IMR-90 (cell line): ENCODE measurements around the gene GTPBP3.

Source experiments
- POLR2A ChIP-seq: IDR thresholded peaks from 2 replicates; pipeline ENCODE4 v1.6.1; 2012; ENCODE audit warnings: mild to moderate bottlenecking, low read depth, low read length
- RFX5 ChIP-seq: IDR thresholded peaks from 2 replicates; pipeline ENCODE4 v1.8.0; 2012; ENCODE audit warnings: low read depth, mild to moderate bottlenecking, low read length, moderate library complexity
- TF ChIP-seq, protein P1 (sequence below): conservative IDR thresholded peaks from 2 replicates; pipeline ENCODE4 v1.5.1; 2012; ENCODE audit warnings: mild to moderate bottlenecking, low read depth, low read length, improper control_type of control experiment

DNA sequence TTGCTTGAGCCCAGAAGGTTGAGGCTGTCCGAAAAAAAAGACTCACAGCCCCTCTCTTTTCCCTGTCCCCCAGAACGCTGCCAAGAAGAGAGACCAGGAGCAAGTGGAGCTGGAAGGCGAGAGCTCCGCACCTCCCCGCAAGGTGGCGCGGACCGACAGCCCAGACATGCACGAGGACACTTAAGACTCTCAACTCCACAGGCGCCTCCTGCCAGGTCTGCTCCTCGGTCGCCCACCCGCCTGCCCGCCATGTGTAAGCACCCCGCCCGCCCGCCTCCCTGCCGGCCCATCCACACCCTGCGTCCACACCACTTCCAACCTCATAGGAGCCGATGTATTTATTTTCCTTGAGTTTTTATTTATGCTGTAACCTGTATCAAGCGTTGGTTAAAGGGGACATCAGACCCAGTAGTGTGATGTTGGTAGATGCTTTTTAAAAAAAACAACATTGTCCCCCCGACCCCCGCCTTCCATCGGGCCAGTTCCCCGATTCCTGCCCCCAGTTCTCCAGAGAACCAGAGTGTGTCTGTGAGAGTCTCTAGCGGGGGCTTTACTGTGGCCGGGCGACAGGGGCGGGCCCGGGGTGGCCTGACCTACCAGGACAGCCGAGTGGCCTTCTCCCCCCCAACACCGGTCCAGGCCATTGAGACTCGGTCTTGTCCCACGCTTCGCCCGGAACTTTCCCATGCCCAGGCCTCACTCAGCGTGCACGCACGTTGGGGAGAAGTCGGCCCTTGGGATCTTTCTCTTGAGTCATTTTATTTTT, 17.7 kb upstream of the GTPBP3 start:
- TF ChIP-seq, protein P1, sequence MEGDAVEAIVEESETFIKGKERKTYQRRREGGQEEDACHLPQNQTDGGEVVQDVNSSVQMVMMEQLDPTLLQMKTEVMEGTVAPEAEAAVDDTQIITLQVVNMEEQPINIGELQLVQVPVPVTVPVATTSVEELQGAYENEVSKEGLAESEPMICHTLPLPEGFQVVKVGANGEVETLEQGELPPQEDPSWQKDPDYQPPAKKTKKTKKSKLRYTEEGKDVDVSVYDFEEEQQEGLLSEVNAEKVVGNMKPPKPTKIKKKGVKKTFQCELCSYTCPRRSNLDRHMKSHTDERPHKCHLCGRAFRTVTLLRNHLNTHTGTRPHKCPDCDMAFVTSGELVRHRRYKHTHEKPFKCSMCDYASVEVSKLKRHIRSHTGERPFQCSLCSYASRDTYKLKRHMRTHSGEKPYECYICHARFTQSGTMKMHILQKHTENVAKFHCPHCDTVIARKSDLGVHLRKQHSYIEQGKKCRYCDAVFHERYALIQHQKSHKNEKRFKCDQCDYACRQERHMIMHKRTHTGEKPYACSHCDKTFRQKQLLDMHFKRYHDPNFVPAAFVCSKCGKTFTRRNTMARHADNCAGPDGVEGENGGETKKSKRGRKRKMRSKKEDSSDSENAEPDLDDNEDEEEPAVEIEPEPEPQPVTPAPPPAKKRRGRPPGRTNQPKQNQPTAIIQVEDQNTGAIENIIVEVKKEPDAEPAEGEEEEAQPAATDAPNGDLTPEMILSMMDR = no peak
- TF ChIP-seq POLR2A (no peak), RFX5 (no peak)
